Karpas-422 (cell line): Measurements from ENCODE around the gene FAM199X. TPM values are rescaled to one million over a fixed set of nuclear protein-coding genes. Genes with fewer than 3 reads are reported as not detected.
A peak's percentile ranks its signal among the peaks of the same experiment; 100 is the strongest.

ENCODE experiments used
- DNase-seq: peaks from one replicate; pipeline ENCODE4 v3.0.0-alpha.2; 2015
- H2AFZ ChIP-seq: fragments of 200-600 bp; sonication (generic); 2 replicates; pipeline ENCODE4 v1.6.1; 2014; ENCODE audit warnings: antibody characterized with exemption, low read length, mixed read lengths
- H3K27ac ChIP-seq: fragments of 200-600 bp; sonication (generic); 2 replicates; pipeline ENCODE4 v1.5.1; 2014; ENCODE audit warnings: mild to moderate bottlenecking, low read length, moderate library complexity
- H3K27me3 ChIP-seq: fragments of 200-600 bp; sonication (generic); 2 replicates; pipeline ENCODE4 v1.6.1; 2014; ENCODE audit warnings: low read length, mixed read lengths
- H3K36me3 ChIP-seq: fragments of 200-600 bp; sonication (generic); 2 replicates; pipeline ENCODE4 v1.6.1; 2014; ENCODE audit warnings: low read length, mixed read lengths; ENCODE audit not compliant: insufficient read depth
- H3K4me1 ChIP-seq: fragments of 200-600 bp; sonication (generic); 2 replicates; pipeline ENCODE4 v1.6.1; 2014; ENCODE audit warnings: mild to moderate bottlenecking, low read length, mixed read lengths
- H3K4me2 ChIP-seq: fragments of 200-600 bp; sonication (generic); 2 replicates; pipeline ENCODE4 v1.6.1; 2014; ENCODE audit warnings: low read length, low read depth, mild to moderate bottlenecking; ENCODE audit not compliant: poor library complexity, severe bottlenecking
- H3K4me3 ChIP-seq: fragments of 200-600 bp; sonication (generic); 2 replicates; pipeline ENCODE4 v1.5.1; 2014; ENCODE audit warnings: mild to moderate bottlenecking, antibody characterized with exemption, low read length, mixed read lengths
- H3K79me2 ChIP-seq: fragments of 200-600 bp; sonication (generic); 2 replicates; pipeline ENCODE4 v1.6.1; 2014; ENCODE audit warnings: mild to moderate bottlenecking, low read length, mixed read lengths
- H3K9ac ChIP-seq: fragments of 200-600 bp; sonication (generic); 2 replicates; pipeline ENCODE4 v1.6.0; 2014; ENCODE audit warnings: low read length
- H3K9me2 ChIP-seq: fragments of 200-600 bp; sonication (generic), shearing (Covaris generic); replicated peaks from 2 replicates; pipeline ENCODE4 v1.6.0; 2014; ENCODE audit warnings: mild to moderate bottlenecking, low read length, moderate library complexity; ENCODE audit not compliant: insufficient read depth
- H3K9me3 ChIP-seq: fragments of 300-700, 200-600 bp; sonication (generic); 2 replicates; pipeline ENCODE4 v1.6.1; 2014; ENCODE audit warnings: low read length, mixed read lengths
- H4K20me1 ChIP-seq: fragments of 200-600 bp; sonication (generic); 2 replicates; pipeline ENCODE4 v1.6.1; 2014; ENCODE audit warnings: mild to moderate bottlenecking, antibody characterized with exemption, low read length, low read depth; ENCODE audit not compliant: insufficient read depth
- total RNA-seq: library from RNA; depleted of rRNA; stranded (reverse); fragments of >200 nt; shearing (Covaris generic); gene quantifications from 2 replicates; pipeline ENCODE4 v1.2.3, GENCODE V29; 2014; ENCODE audit warnings: low replicate concordance; rRNA removed

The FAM199X gene
- 12.2 and 26.8 TPM in 2 replicates for total RNA-seq

- peaks cover 24% of the 10 kb centered on the region for H3K4me1 ChIP-seq
Measured at GRCh38 chrX:104165894-104166734, at the start of gene FAM199X. Gene FAM199X, plus strand, starts transcription at chrX:104166453. Its CDS starts 333 bp downstream, at chrX:104166786.

GRCh38 chrX:104117759-104118158, 48.5 kb upstream of the FAM199X start:
- H3K27ac ChIP-seq, result no peak overlapping the region
- no peaks in the 10 kb centered on the region for H3K79me2 ChIP-seq
- H3K27me3 ChIP-seq, result no peaks in the 10 kb centered on the region
- no peak overlapping the region for H2AFZ ChIP-seq
- H4K20me1 ChIP-seq, result no peaks in the 10 kb centered on the region
- no peak for DNase-seq
- no peaks in the 10 kb centered on the region for H3K9me2 ChIP-seq
- no peak overlapping the region for H3K9ac ChIP-seq
- H3K4me3 ChIP-seq, result no peak overlapping the region
- H3K9me3 ChIP-seq, result no peaks in the 10 kb centered on the region
- H3K36me3 ChIP-seq, result no peaks in the 10 kb centered on the region
- H3K4me2 ChIP-seq, result no peak overlapping the region
- H3K4me1 ChIP-seq, result peaks cover 15% of the 10 kb centered on the region

More at GRCh38 chrX:104165894-104166734, at the start of gene FAM199X:
- peak within 1 kb of the TSS; percentile 72 for H2AFZ ChIP-seq
- peak; percentile 93 for DNase-seq
- no peaks in the 10 kb centered on the region for H3K9me2 ChIP-seq
- peak within 1 kb of the TSS; percentile 90 for H3K4me2 ChIP-seq
- H3K79me2 ChIP-seq, result peaks cover 47% of the 10 kb centered on the region
- no peaks in the 10 kb centered on the region for H3K27me3 ChIP-seq
- H4K20me1 ChIP-seq, result no peaks in the 10 kb centered on the region
- H3K9ac ChIP-seq, result peak within 1 kb of the TSS; percentile 86
- H3K36me3 ChIP-seq, result no peaks in the 10 kb centered on the region
- H3K4me3 ChIP-seq, result peak within 1 kb of the TSS; percentile 80
- no peaks in the 10 kb centered on the region for H3K9me3 ChIP-seq
- peak within 1 kb of the TSS; percentile 78 for H3K27ac ChIP-seq

- Histone ChIP-seq H3K4me1 (peaks cover 11% of the 10 kb centered on the region), H3K4me2 (no peak overlapping the region), H3K27me3 (no peaks in the 10 kb centered on the region), H3K4me3 (no peak overlapping the region), H2AFZ (no peak overlapping the region), H4K20me1 (no peaks in the 10 kb centered on the region), H3K36me3 (no peaks in the 10 kb centered on the region), H3K9ac (no peak overlapping the region), H3K9me3 (no peaks in the 10 kb centered on the region), H3K79me2 (no peaks in the 10 kb centered on the region), H3K27ac (no peak overlapping the region), H3K9me2 (no peaks in the 10 kb centered on the region)
- peak; percentile 44 for DNase-seq
Measured at GRCh38 chrX:104118765-104119164, 47.5 kb upstream of the FAM199X start.

- no peak overlapping the region for H3K27ac ChIP-seq
- no peak overlapping the region for H2AFZ ChIP-seq
- H3K36me3 ChIP-seq, result no peaks in the 10 kb centered on the region
- no peak overlapping the region for H3K4me3 ChIP-seq
- H3K4me1 ChIP-seq, result peaks cover 17% of the 10 kb centered on the region
- H3K9ac ChIP-seq, result no peak overlapping the region
- no peaks in the 10 kb centered on the region for H3K9me2 ChIP-seq
- H3K27me3 ChIP-seq, result no peaks in the 10 kb centered on the region
- no peaks in the 10 kb centered on the region for H3K9me3 ChIP-seq
- H3K79me2 ChIP-seq, result no peaks in the 10 kb centered on the region
- no peak for DNase-seq
- H3K4me2 ChIP-seq, result no peak overlapping the region
- H4K20me1 ChIP-seq, result no peaks in the 10 kb centered on the region
Measured at GRCh38 chrX:104122829-104123228, 43.4 kb upstream of the FAM199X start.

GRCh38 chrX:104126856-104127255, 39.4 kb upstream of the FAM199X start:
- H3K4me1 ChIP-seq, result peaks cover 6% of the 10 kb centered on the region
- no peak overlapping the region for H2AFZ ChIP-seq
- H3K9me2 ChIP-seq, result no peaks in the 10 kb centered on the region
- no peaks in the 10 kb centered on the region for H3K79me2 ChIP-seq
- no peak overlapping the region for H3K4me3 ChIP-seq
- no peak overlapping the region for H3K4me2 ChIP-seq
- H3K36me3 ChIP-seq, result no peaks in the 10 kb centered on the region
- H3K9me3 ChIP-seq, result no peaks in the 10 kb centered on the region
- H4K20me1 ChIP-seq, result no peaks in the 10 kb centered on the region
- H3K27ac ChIP-seq, result no peak overlapping the region
- no peak for DNase-seq
- H3K27me3 ChIP-seq, result no peaks in the 10 kb centered on the region
- H3K9ac ChIP-seq, result no peak overlapping the region

- Histone ChIP-seq H4K20me1 (no peaks in the 10 kb centered on the region), H3K36me3 (no peaks in the 10 kb centered on the region), H3K4me1 (peaks cover 6% of the 10 kb centered on the region), H3K9me2 (no peaks in the 10 kb centered on the region), H3K4me3 (no peak overlapping the region), H3K27ac (no peak overlapping the region), H3K9ac (no peak overlapping the region), H3K79me2 (no peaks in the 10 kb centered on the region), H3K27me3 (no peaks in the 10 kb centered on the region), H3K9me3 (no peaks in the 10 kb centered on the region), H2AFZ (no peak overlapping the region), H3K4me2 (no peak overlapping the region)
- DNase-seq, result no peak
Measured at GRCh38 chrX:104130808-104131207, 35.4 kb upstream of the FAM199X start.

- H3K79me2 ChIP-seq, result no peaks in the 10 kb centered on the region
- no peaks in the 10 kb centered on the region for H4K20me1 ChIP-seq
- no peak for DNase-seq
- H3K9ac ChIP-seq, result no peak overlapping the region
- no peak overlapping the region for H3K4me3 ChIP-seq
- no peaks in the 10 kb centered on the region for H3K36me3 ChIP-seq
- no peaks in the 10 kb centered on the region for H3K4me1 ChIP-seq
- H2AFZ ChIP-seq, result no peak overlapping the region
- H3K27ac ChIP-seq, result no peak overlapping the region
- H3K9me2 ChIP-seq, result no peaks in the 10 kb centered on the region
- no peaks in the 10 kb centered on the region for H3K27me3 ChIP-seq
- H3K4me2 ChIP-seq, result no peak overlapping the region
- H3K9me3 ChIP-seq, result no peaks in the 10 kb centered on the region; the same call in 1 of the 2 replicates
Measured at GRCh38 chrX:104134583-104135261, 31.5 kb upstream of the FAM199X start.

- Histone ChIP-seq H3K27me3 (no peaks in the 10 kb centered on the region), H3K4me3 (no peak overlapping the region), H2AFZ (no peak overlapping the region), H3K9ac (no peak overlapping the region), H3K9me3 (no peaks in the 10 kb centered on the region; the same call in 1 of the 2 replicates), H4K20me1 (no peaks in the 10 kb centered on the region), H3K4me1 (no peaks in the 10 kb centered on the region), H3K9me2 (no peaks in the 10 kb centered on the region), H3K79me2 (no peaks in the 10 kb centered on the region), H3K36me3 (no peaks in the 10 kb centered on the region), H3K27ac (no peak overlapping the region), H3K4me2 (no peak overlapping the region)
- no peak for DNase-seq
Measured at GRCh38 chrX:104135677-104136076, 30.6 kb upstream of the FAM199X start.
